HEK293 (cell line): ENCODE results near the gene DOCK3.

Experiments used
- CTCF ChIA-PET: fragments of 350-600 bp; formaldehyde crosslinking; extraction: SDS; loops from one replicate; lab custom pipeline; 2021; ENCODE audit warnings: antibody characterized with exemption; lab: Yijun Ruan, JAX
- POLR2A ChIA-PET: fragments of 300-600 bp; formaldehyde crosslinking; extraction: SDS; loops from one replicate; lab custom pipeline; 2020; ENCODE audit warnings: antibody characterized with exemption, inconsistent platforms; lab: Yijun Ruan, JAX
- H3K27ac ChIP-seq: fragments of 200-500 bp; sonication (Bioruptor generic); 2 replicates; pipeline ENCODE4 v1.5.1; 2014; ENCODE audit warnings: low read depth, low read length, control low read depth, inconsistent platforms; ENCODE audit errors: extremely low read depth
- H3K36me3 ChIP-seq, 2 experiments: fragments of 200-500 bp in 1 of 2; sonication (Bioruptor generic) in 1 of 2; 1 replicate in 1 of 2; 2 replicates in 1 of 2; pipeline ENCODE4 v1.5.1; 2014 to 2017; ENCODE audit warnings: inconsistent platforms in 2 of 2, low read length in 2 of 2; ENCODE audit not compliant: control insufficient read depth in 2 of 2, insufficient read depth in 1 of 2
- H3K4me1 ChIP-seq: fragments of 200-500 bp; sonication (Bioruptor generic); 2 replicates; pipeline ENCODE4 v1.5.1; 2014; ENCODE audit warnings: mild to moderate bottlenecking, low read length, inconsistent platforms; ENCODE audit not compliant: control insufficient read depth, insufficient read depth
- H3K4me3 ChIP-seq: 2 replicates; pipeline ENCODE4 v1.5.1; 2011; ENCODE audit warnings: low read depth, mild to moderate bottlenecking, control low read depth, low read length, moderate library complexity
- H3K9me3 ChIP-seq: fragments of 200-500 bp; sonication (Bioruptor generic); 2 replicates; pipeline ENCODE4 v1.5.1; 2014; ENCODE audit warnings: low read depth, low read length, inconsistent platforms; ENCODE audit not compliant: control insufficient read depth, insufficient read depth
- FEZF1 ChIP-seq: fragments of 450-650 bp; formaldehyde crosslinking; IDR thresholded peaks from 2 replicates; pipeline ENCODE4 v1.5.1; 2016; ENCODE audit warnings: missing biosample characterization, missing genetic modification characterization
- HOXA7 ChIP-seq: sonication (generic); formaldehyde crosslinking; IDR thresholded peaks from 2 replicates; pipeline ENCODE4 v1.8.1; 2022; ENCODE audit warnings: missing genetic modification reagents, borderline replicate concordance
- KLF7 ChIP-seq: fragments of 450-650 bp; formaldehyde crosslinking; IDR thresholded peaks from 2 replicates; pipeline ENCODE4 v1.5.1; 2016; ENCODE audit warnings: missing biosample characterization, missing genetic modification characterization, borderline replicate concordance
- PRDM1 ChIP-seq: fragments of 450-650 bp; formaldehyde crosslinking; IDR thresholded peaks from 2 replicates; pipeline ENCODE4; 2016; ENCODE audit warnings: missing biosample characterization, missing genetic modification characterization
- PRDM6 ChIP-seq: fragments of 450-650 bp; formaldehyde crosslinking; IDR thresholded peaks from 2 replicates; pipeline ENCODE4 v1.5.1; 2017; ENCODE audit warnings: missing biosample characterization, missing genetic modification characterization
- REPIN1 ChIP-seq: fragments of 450-650 bp; formaldehyde crosslinking; IDR thresholded peaks from 2 replicates; pipeline ENCODE4 v1.5.1; 2017; ENCODE audit warnings: missing biosample characterization, missing genetic modification characterization, low read depth
- TCF7L2 ChIP-seq: IDR thresholded peaks from 2 replicates; pipeline ENCODE4 v1.6.1; 2011; ENCODE audit warnings: low read depth, mild to moderate bottlenecking, inconsistent platforms, low read length, moderate library complexity, borderline replicate concordance
- WT1 ChIP-seq: fragments of 450-650 bp; formaldehyde crosslinking; IDR thresholded peaks from 2 replicates; pipeline ENCODE4 v1.5.1; 2016; ENCODE audit warnings: missing biosample characterization, missing genetic modification characterization
- ZBTB8A ChIP-seq: fragments of 450-650 bp; formaldehyde crosslinking; IDR thresholded peaks from 2 replicates; pipeline ENCODE4 v1.5.1; 2016; ENCODE audit warnings: missing biosample characterization, missing genetic modification characterization
- ZNF148 ChIP-seq: fragments of 450-650 bp; formaldehyde crosslinking; IDR thresholded peaks from 2 replicates; pipeline ENCODE4 v1.5.0; 2017; ENCODE audit warnings: missing biosample characterization, missing genetic modification characterization, borderline replicate concordance
- ZNF37A ChIP-seq: fragments of 450-650 bp; IDR thresholded peaks from 2 replicates; pipeline ENCODE4 v1.5.1; 2018; ENCODE audit warnings: missing biosample characterization, missing genetic modification characterization
- ZNF394 ChIP-seq: fragments of 450-650 bp; formaldehyde crosslinking; IDR thresholded peaks from 2 replicates; pipeline ENCODE4 v1.5.1; 2016; ENCODE audit warnings: missing biosample characterization, missing genetic modification characterization, mild to moderate bottlenecking, moderate library complexity, borderline replicate concordance
- ZNF433 ChIP-seq: fragments of 450-650 bp; formaldehyde crosslinking; IDR thresholded peaks from 2 replicates; pipeline ENCODE4 v1.5.1; 2016; ENCODE audit warnings: missing biosample characterization, missing genetic modification characterization, low read depth
- ZNF518A ChIP-seq: fragments of 450-650 bp; formaldehyde crosslinking; conservative IDR thresholded peaks from 2 replicates; pipeline ENCODE4 v1.5.1; 2016; ENCODE audit warnings: low read depth, missing biosample characterization, missing genetic modification characterization
- ZNF623 ChIP-seq: fragments of 450-650 bp; formaldehyde crosslinking; IDR thresholded peaks from 2 replicates; pipeline ENCODE4 v1.5.1; 2016; ENCODE audit warnings: missing biosample characterization, missing genetic modification characterization
- ZNF704 ChIP-seq: fragments of 450-650 bp; formaldehyde crosslinking; IDR thresholded peaks from 2 replicates; pipeline ENCODE4 v1.5.1; 2016; ENCODE audit warnings: missing biosample characterization, missing genetic modification characterization
- ZNF76 ChIP-seq: fragments of 450-650 bp; formaldehyde crosslinking; IDR thresholded peaks from 2 replicates; pipeline ENCODE4; 2016; ENCODE audit warnings: low read depth, missing biosample characterization, missing genetic modification characterization, borderline replicate concordance
- ZXDB ChIP-seq: fragments of 450-650 bp; formaldehyde crosslinking; IDR thresholded peaks from 2 replicates; pipeline ENCODE4 v1.5.1; 2016; ENCODE audit warnings: missing biosample characterization, missing genetic modification characterization
- TF ChIP-seq, protein P1 (sequence below): fragments of 450-650 bp; formaldehyde crosslinking; conservative IDR thresholded peaks from 2 replicates; pipeline ENCODE4 v1.5.1; 2016; ENCODE audit warnings: low read depth, missing biosample characterization, missing genetic modification characterization

DOCK3 gene

GRCh38 chr3:50831009-50831408, 156.3 kb downstream of the DOCK3 start (continued):
- peak; percentile 82 for TF ChIP-seq ZNF518A (tag by site-specific recombination)
- 0 out of 2 replicates have a peak, but pooled peaks have one; percentile 7 for TF ChIP-seq ZNF433
- TF ChIP-seq ZNF394 (tag by site-specific recombination) = peak; percentile 86; the same call in 1 of the 2 replicates
- TF ChIP-seq, protein P1, sequence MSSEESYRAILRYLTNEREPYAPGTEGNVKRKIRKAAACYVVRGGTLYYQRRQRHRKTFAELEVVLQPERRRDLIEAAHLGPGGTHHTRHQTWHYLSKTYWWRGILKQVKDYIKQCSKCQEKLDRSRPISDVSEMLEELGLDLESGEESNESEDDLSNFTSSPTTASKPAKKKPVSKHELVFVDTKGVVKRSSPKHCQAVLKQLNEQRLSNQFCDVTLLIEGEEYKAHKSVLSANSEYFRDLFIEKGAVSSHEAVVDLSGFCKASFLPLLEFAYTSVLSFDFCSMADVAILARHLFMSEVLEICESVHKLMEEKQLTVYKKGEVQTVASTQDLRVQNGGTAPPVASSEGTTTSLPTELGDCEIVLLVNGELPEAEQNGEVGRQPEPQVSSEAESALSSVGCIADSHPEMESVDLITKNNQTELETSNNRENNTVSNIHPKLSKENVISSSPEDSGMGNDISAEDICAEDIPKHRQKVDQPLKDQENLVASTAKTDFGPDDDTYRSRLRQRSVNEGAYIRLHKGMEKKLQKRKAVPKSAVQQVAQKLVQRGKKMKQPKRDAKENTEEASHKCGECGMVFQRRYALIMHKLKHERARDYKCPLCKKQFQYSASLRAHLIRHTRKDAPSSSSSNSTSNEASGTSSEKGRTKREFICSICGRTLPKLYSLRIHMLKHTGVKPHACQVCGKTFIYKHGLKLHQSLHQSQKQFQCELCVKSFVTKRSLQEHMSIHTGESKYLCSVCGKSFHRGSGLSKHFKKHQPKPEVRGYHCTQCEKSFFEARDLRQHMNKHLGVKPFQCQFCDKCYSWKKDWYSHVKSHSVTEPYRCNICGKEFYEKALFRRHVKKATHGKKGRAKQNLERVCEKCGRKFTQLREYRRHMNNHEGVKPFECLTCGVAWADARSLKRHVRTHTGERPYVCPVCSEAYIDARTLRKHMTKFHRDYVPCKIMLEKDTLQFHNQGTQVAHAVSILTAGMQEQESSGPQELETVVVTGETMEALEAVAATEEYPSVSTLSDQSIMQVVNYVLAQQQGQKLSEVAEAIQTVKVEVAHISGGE = peak; percentile 73
- TF ChIP-seq ZNF623 = peak; percentile 59
- TF ChIP-seq ZXDB (tag by site-specific recombination) = 0 out of 2 replicates have a peak, but pooled peaks have one; percentile 29
- peak; percentile 49; the same call in 1 of the 2 replicates for TF ChIP-seq ZBTB8A (tag by site-specific recombination)

GRCh38 chr3:50840983-50841489, 166.3 kb downstream of the DOCK3 start:
- POLR2A ChIA-PET = no interaction called here
- TF ChIP-seq KLF7 (tag by site-specific recombination) (no peak), ZNF148 (tag by site-specific recombination) (no peak), ZNF76 (tag by site-specific recombination) (no peak), HOXA7 (CRISPR knock-in tag) (no peak), REPIN1 (no peak), ZNF37A (tag by site-specific recombination) (no peak), PRDM1 (tag by site-specific recombination) (peak; percentile 51), ZNF704 (tag by site-specific recombination) (no peak), TCF7L2 (no peak), PRDM6 (tag by site-specific recombination) (peak; percentile 89), WT1 (tag by site-specific recombination) (no peak), FEZF1 (tag by site-specific recombination) (no peak)
- Histone ChIP-seq H3K4me3 (no peak overlapping the region), H3K9me3 (no peaks in the 10 kb centered on the region), H3K4me1 (no peaks in the 10 kb centered on the region), H3K36me3 (no peaks in the 10 kb centered on the region), H3K27ac (no peak overlapping the region)
- CTCF ChIA-PET = no interaction called here
